Measurements from ENCODE around the gene MAP2.

DNA sequence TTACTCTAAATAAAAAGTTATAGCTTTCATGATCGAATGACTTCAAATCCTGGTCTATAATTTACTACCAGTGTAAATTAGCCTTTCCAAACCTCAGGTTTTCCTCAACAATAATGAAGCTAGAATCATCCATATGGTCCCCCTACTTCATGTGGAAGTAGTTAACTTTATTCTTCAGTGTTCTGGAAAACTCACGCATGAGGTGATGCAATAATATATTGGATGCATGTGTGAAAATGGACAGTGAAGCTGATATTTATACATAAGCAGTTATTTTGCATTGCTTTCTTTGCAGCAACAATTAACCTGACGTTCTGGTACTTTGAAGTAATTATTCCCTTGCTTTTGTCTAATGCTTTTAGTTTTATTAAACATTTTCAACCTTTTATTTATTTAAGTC lies 329.2 kb downstream of the MAP2 start:
- TF ChIP-seq, protein P1, sequence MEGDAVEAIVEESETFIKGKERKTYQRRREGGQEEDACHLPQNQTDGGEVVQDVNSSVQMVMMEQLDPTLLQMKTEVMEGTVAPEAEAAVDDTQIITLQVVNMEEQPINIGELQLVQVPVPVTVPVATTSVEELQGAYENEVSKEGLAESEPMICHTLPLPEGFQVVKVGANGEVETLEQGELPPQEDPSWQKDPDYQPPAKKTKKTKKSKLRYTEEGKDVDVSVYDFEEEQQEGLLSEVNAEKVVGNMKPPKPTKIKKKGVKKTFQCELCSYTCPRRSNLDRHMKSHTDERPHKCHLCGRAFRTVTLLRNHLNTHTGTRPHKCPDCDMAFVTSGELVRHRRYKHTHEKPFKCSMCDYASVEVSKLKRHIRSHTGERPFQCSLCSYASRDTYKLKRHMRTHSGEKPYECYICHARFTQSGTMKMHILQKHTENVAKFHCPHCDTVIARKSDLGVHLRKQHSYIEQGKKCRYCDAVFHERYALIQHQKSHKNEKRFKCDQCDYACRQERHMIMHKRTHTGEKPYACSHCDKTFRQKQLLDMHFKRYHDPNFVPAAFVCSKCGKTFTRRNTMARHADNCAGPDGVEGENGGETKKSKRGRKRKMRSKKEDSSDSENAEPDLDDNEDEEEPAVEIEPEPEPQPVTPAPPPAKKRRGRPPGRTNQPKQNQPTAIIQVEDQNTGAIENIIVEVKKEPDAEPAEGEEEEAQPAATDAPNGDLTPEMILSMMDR (IDR thresholded peaks at IDR 0.05), result no peak
- TF ChIP-seq POLR2A (IDR thresholded peaks at IDR 0.05), result no peak

Data from heart left ventricle (tissue), 13 donors.